HFFc6 (cell line): ENCODE results near the gene IGF1R. TPM values are rescaled to one million over a fixed set of nuclear protein-coding genes. Genes with fewer than 3 reads are reported as not detected.

Experiments used
- DNase-seq: peaks from one replicate; pipeline ENCODE4 v3.0.0-alpha.2; 2018
- H3K27ac Mint-ChIP-seq: 2 replicates; pipeline ENCODE4 v1.8.0; 2020; ENCODE audit warnings: mild to moderate bottlenecking, mixed read lengths
- H3K27me3 Mint-ChIP-seq: 2 replicates; pipeline ENCODE4 v1.8.0; 2021; ENCODE audit warnings: mild to moderate bottlenecking, moderate library complexity, mixed read lengths; ENCODE audit not compliant: insufficient read depth
- H3K36me3 Mint-ChIP-seq: 2 replicates; pipeline ENCODE4 v1.8.0; 2021; ENCODE audit warnings: low read depth, mixed read lengths
- H3K4me1 Mint-ChIP-seq: 2 replicates; pipeline ENCODE4 v1.8.0; 2020; ENCODE audit warnings: low read depth, mixed read lengths
- H3K4me3 Mint-ChIP-seq: 2 replicates; pipeline ENCODE4 v1.8.0; 2020; ENCODE audit warnings: mild to moderate bottlenecking, moderate library complexity, mixed read lengths
- H3K9me3 Mint-ChIP-seq: 2 replicates; pipeline ENCODE4 v1.8.0; 2020; ENCODE audit warnings: mild to moderate bottlenecking, mixed read lengths
- CTCF ChIP-seq: fragments of 200-600 bp; sonication (generic); IDR thresholded peaks from 2 replicates; pipeline ENCODE4 v1.5.0; 2021; ENCODE audit warnings: antibody characterized with exemption, mild to moderate bottlenecking
- total RNA-seq, 6 experiments: library from RNA; stranded (reverse); fragmentation: NEBNext Ultra II Directional; extraction: Animal tissue kit (Norgen Biotek cat#: 25700); gene quantifications; 2 replicates in 1 of 6; 3 replicates in 5 of 6; pipeline ENCODE4 v1.2.3, GENCODE V29; 2021

Gene IGF1R
- total RNA-seq, 6 experiments from 2014 or later: 46.7 to 61.9 (median 50.1) TPM

DNA sequence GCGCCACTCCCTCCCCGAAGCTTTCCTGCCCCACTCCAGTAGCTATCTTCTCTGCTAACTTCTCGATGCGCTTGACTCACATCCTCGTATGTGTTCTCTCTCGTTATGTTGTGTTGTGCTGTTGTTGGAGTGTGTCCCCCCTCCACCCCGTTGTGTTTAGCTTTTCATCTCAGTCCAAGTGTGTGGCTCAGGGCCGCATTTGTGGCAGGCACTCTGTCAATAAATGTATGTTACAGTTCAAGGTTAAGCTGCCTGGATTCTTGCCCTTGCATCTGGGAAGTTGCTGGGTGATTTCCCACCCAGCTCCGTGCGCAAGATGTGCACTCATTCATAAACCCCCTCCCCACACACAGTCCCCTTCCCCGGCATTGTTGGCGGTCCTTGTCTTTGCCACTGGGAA lies 287.4 kb downstream of the IGF1R start:
- H3K27me3 Mint-ChIP-seq: peaks cover 4% of the 10 kb centered on the region
- no peaks in the 10 kb centered on the region for H3K9me3 Mint-ChIP-seq
- H3K4me3 Mint-ChIP-seq: no peak overlapping the region
- no peaks in the 10 kb centered on the region for H3K4me1 Mint-ChIP-seq
- DNase-seq: no peak
- no peak overlapping the region for H3K27ac Mint-ChIP-seq
- TF ChIP-seq CTCF: no peak
- peaks cover 32% of the 10 kb centered on the region for H3K36me3 Mint-ChIP-seq

GRCh38 chr15:98937413-98938104 lies 289.2 kb downstream of the IGF1R start:
- H3K4me1 Mint-ChIP-seq: peaks cover 16% of the 10 kb centered on the region
- H3K4me3 Mint-ChIP-seq: no peak overlapping the region

DNA sequence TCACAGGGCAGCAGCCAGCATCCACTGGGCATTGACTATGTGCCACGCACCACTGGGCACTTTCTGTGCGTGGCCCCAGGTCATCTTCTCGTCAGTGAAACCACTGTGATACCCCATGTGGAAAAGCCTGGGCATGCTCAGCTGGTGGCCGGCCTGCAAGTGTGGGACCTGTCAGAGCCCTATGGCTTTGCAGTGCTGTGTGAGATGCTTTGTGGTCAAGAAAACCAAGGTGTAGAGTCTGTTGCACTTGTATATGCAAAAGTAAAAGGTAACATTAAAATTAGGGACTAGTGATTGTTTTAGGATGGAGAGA lies 289.7 kb downstream of the IGF1R start:
- Mint-ChIP-seq H3K9me3 (no peaks in the 10 kb centered on the region), H3K27me3 (peaks cover 2% of the 10 kb centered on the region), H3K27ac (no peak overlapping the region), H3K36me3 (peaks cover 40% of the 10 kb centered on the region), H3K4me1 (peaks cover 21% of the 10 kb centered on the region), H3K4me3 (no peak overlapping the region)
- no peak for DNase-seq
- TF ChIP-seq CTCF: no peak

More at GRCh38 chr15:98937413-98938104, 289.2 kb downstream of the IGF1R start:
- H3K36me3 Mint-ChIP-seq: peaks cover 36% of the 10 kb centered on the region
- no peaks in the 10 kb centered on the region for H3K9me3 Mint-ChIP-seq
- H3K27ac Mint-ChIP-seq: no peak overlapping the region
- TF ChIP-seq CTCF: no peak
- no peak for DNase-seq
- peaks cover 2% of the 10 kb centered on the region for H3K27me3 Mint-ChIP-seq

DNA sequence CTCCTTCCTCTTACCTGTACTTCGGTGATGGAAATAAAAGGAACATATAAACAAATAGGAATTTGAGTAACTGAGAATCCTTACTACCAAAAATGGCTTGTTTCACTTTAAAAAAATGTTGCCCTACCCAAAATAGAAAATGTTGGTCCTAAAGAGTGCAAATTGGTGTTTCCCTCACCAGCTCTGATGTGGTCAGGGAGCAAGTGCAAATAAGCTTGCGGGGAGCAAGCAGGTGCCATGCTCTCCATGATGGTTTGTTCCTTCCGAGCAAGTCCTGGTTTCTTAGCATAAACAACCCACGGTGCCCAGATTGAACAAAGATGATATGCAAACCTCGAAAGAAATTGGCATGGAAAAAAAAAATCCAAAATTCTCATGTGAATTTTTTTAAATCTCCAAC lies 290.5 kb downstream of the IGF1R start:
- Mint-ChIP-seq H3K4me3 (no peak overlapping the region), H3K4me1 (peaks cover 28% of the 10 kb centered on the region), H3K36me3 (peaks cover 40% of the 10 kb centered on the region), H3K27ac (no peak overlapping the region), H3K9me3 (no peaks in the 10 kb centered on the region), H3K27me3 (peaks cover 2% of the 10 kb centered on the region)
- no peak for DNase-seq
- no peak for TF ChIP-seq CTCF

DNA sequence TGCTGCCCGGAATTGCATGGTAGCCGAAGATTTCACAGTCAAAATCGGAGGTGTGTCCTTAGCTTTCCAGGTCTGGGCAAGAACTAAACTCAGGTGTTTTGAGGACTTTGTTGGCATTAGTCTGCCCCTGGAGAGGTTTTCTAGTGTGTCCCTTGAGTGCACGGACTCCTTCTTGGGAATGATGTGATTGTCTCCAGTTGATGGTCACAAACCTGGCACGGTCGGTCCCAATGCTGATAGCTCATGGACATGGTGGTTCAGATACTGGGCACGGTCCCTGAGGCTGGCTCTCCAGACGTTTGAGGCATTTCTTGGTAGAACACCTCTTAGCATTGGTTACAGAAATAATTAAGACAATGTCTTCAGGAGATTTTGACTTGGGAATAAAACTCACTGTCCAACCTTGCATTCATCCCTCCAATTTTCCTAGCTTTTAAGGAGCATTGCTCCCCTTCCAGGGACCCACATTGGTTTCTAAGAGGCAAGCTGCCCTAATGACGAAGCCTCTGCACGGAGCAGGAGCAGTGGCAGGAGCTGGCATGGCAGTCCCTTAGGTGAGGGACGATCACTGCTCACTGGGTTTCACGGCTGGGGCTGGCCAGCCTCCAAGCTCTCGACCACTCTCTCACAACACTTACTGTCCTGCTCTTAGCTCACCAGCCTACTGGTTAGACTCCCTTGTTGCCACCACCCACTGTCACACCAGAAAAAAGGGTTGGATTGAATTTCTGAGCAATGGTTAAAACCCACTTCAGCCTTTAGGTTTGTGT lies 291.2 kb downstream of the IGF1R start:
- Mint-ChIP-seq H3K4me1 (peaks cover 33% of the 10 kb centered on the region), H3K4me3 (no peak overlapping the region), H3K36me3 (peaks cover 44% of the 10 kb centered on the region), H3K27ac (no peak overlapping the region), H3K9me3 (no peaks in the 10 kb centered on the region), H3K27me3 (peaks cover 3% of the 10 kb centered on the region)
- TF ChIP-seq CTCF: no peak
- DNase-seq: no peak
